Hepatocyte (in vitro differentiated cells): ENCODE data around the gene GPATCH1. TPM values are rescaled to one million over a fixed set of nuclear protein-coding genes. Genes with fewer than 3 reads are reported as not detected.

ENCODE experiments used
- DNase-seq: peaks from one replicate; pipeline ENCODE4 v3.0.0-alpha.2; 2016; ENCODE audit warnings: low spot score
- H2AFZ ChIP-seq: fragments of 200-600 bp; sonication (generic); 2 replicates; pipeline ENCODE4 v1.6.0; 2016; ENCODE audit warnings: antibody characterized with exemption, mild to moderate bottlenecking
- H3K27ac ChIP-seq: fragments of 200-600 bp; sonication (generic); 2 replicates; pipeline ENCODE4 v1.5.1; 2016; ENCODE audit warnings: mild to moderate bottlenecking
- H3K27me3 ChIP-seq: fragments of 200-600 bp; sonication (generic); 2 replicates; pipeline ENCODE4 v1.6.1; 2016
- H3K36me3 ChIP-seq: fragments of 200-600 bp; sonication (generic); replicated peaks from 2 replicates; pipeline ENCODE4 v1.5.1; 2016; ENCODE audit warnings: low read depth; ENCODE audit not compliant: insufficient read depth
- H3K4me1 ChIP-seq: fragments of 200-600 bp; sonication (generic); 2 replicates; pipeline ENCODE4 v1.5.1; 2016; ENCODE audit warnings: mild to moderate bottlenecking, moderate library complexity; ENCODE audit not compliant: insufficient read depth
- H3K4me2 ChIP-seq: fragments of 200-600 bp; sonication (generic); 2 replicates; pipeline ENCODE4 v1.6.0; 2016
- H3K4me3 ChIP-seq: fragments of 200-600 bp; sonication (generic); 2 replicates; pipeline ENCODE4 v1.5.1; 2016; ENCODE audit warnings: mild to moderate bottlenecking
- H3K79me2 ChIP-seq: fragments of 200-600 bp; sonication (generic); 2 replicates; pipeline ENCODE4 v1.6.0; 2017; ENCODE audit warnings: mild to moderate bottlenecking
- H3K9me2 ChIP-seq: fragments of 200-600 bp; sonication (generic); replicated peaks from 2 replicates; pipeline ENCODE4 v1.6.0; 2017; ENCODE audit warnings: mild to moderate bottlenecking; ENCODE audit not compliant: insufficient read depth
- H3K9me3 ChIP-seq: fragments of 200-600 bp; sonication (generic); 2 replicates; pipeline ENCODE4 v1.5.1; 2016; ENCODE audit warnings: low read depth, mild to moderate bottlenecking
- H4K20me1 ChIP-seq: fragments of 200-600 bp; sonication (generic); 2 replicates; pipeline ENCODE4 v1.6.0; 2016; ENCODE audit warnings: mild to moderate bottlenecking; ENCODE audit not compliant: insufficient read depth, poor library complexity, severe bottlenecking
- CTCF ChIP-seq: fragments of 200-600 bp; sonication (generic); IDR thresholded peaks from 2 replicates; pipeline ENCODE4 v1.5.1; 2016; ENCODE audit warnings: antibody characterized with exemption, mild to moderate bottlenecking; ENCODE audit not compliant: poor library complexity
- EZH2 ChIP-seq: fragments of 200-600 bp; sonication (generic); IDR thresholded peaks from 2 replicates; pipeline ENCODE4 v1.6.1; 2016; ENCODE audit warnings: antibody characterized with exemption, mild to moderate bottlenecking, borderline replicate concordance
- EZH2phosphoT487 ChIP-seq: fragments of 200-600 bp; sonication (generic); IDR thresholded peaks from one replicate; pipeline ENCODE4 v1.6.1; 2018; ENCODE audit warnings: antibody characterized with exemption, mild to moderate bottlenecking, low read depth, moderate library complexity; ENCODE audit not compliant: unreplicated experiment, severe bottlenecking
- WGBS: methylation state at CpG from one replicate; pipeline ENCODE4 v1.1.6; 2016; ENCODE audit warnings: low lambda C conversion rate; ENCODE audit errors: missing lambda C conversion rate; 5-methylcytosine and 5-hydroxymethylcytosine counted together
- polyA plus RNA-seq: library from polyadenylated mRNA; unstranded; fragments of >200 nt; fragmentation: Nextera tagmentation; extraction: Ambion mirVana; gene quantifications from 2 replicates; pipeline ENCODE4 v1.2.1, GENCODE V29; 2016
- total RNA-seq: library from RNA; depleted of rRNA; stranded (reverse); fragments of >200 nt; gene quantifications from 2 replicates; pipeline ENCODE4 v1.2.3, GENCODE V29; 2014

The GPATCH1 gene
- total and polyA plus RNA-seq, 2 experiments from 2014 or later, result 6.8 to 14.5 TPM

- H3K4me2 ChIP-seq, result no peak overlapping the region
- H3K9me2 ChIP-seq, result no peaks in the 10 kb centered on the region
- H2AFZ ChIP-seq, result no peak overlapping the region
- H3K27me3 ChIP-seq, result no peaks in the 10 kb centered on the region
- no peaks in the 10 kb centered on the region for H3K79me2 ChIP-seq
- peaks cover 4% of the 10 kb centered on the region for H3K36me3 ChIP-seq
- no peak overlapping the region for H3K27ac ChIP-seq
- no peaks in the 10 kb centered on the region for H4K20me1 ChIP-seq
- 91% methylated on average over 8 of the region's 10 CpGs for WGBS
- DNase-seq, result no peak
- no peaks in the 10 kb centered on the region for H3K9me3 ChIP-seq
- H3K4me1 ChIP-seq, result no peaks in the 10 kb centered on the region
- TF ChIP-seq CTCF (no peak), EZH2 (no peak), EZH2phosphoT487 (no peak)
- no peak overlapping the region for H3K4me3 ChIP-seq
Measured at GRCh38 chr19:33108161-33108560, 27.2 kb downstream of the GPATCH1 start.

GRCh38 chr19:33110137-33110910, 29.3 kb downstream of the GPATCH1 start:
- 84% methylated on average over 9 of the region's 9 CpGs for WGBS
- Histone ChIP-seq H3K79me2 (no peaks in the 10 kb centered on the region), H3K36me3 (peaks cover 4% of the 10 kb centered on the region), H4K20me1 (no peaks in the 10 kb centered on the region), H3K4me1 (no peaks in the 10 kb centered on the region), H3K4me3 (no peak overlapping the region), H3K27ac (no peak overlapping the region), H2AFZ (no peak overlapping the region), H3K27me3 (no peaks in the 10 kb centered on the region), H3K9me3 (no peaks in the 10 kb centered on the region), H3K4me2 (no peak overlapping the region), H3K9me2 (no peaks in the 10 kb centered on the region)
- TF ChIP-seq EZH2phosphoT487 (no peak), CTCF (no peak), EZH2 (no peak)
- DNase-seq, result no peak

GRCh38 chr19:33111587-33111986, 30.6 kb downstream of the GPATCH1 start:
- DNase-seq, result no peak
- Histone ChIP-seq H3K9me3 (no peaks in the 10 kb centered on the region), H3K27me3 (no peaks in the 10 kb centered on the region), H3K79me2 (no peaks in the 10 kb centered on the region), H3K27ac (no peak overlapping the region), H3K36me3 (peaks cover 4% of the 10 kb centered on the region), H3K9me2 (no peaks in the 10 kb centered on the region), H4K20me1 (no peaks in the 10 kb centered on the region), H3K4me3 (no peak overlapping the region), H3K4me2 (no peak overlapping the region), H2AFZ (no peak overlapping the region), H3K4me1 (no peaks in the 10 kb centered on the region)
- 96% methylated on average over 11 of the region's 11 CpGs for WGBS
- no peak for TF ChIP-seq EZH2
- TF ChIP-seq EZH2phosphoT487, result no peak
- no peak for TF ChIP-seq CTCF
